B cell (primary cell): ENCODE measurements around the gene CFAP77. TPM values are rescaled to one million over a fixed set of nuclear protein-coding genes. Genes with fewer than 3 reads are reported as not detected.

Experiments
- ATAC-seq: fragments of 200-7000 bp; cut with Tn5 transposase; one replicate; pipeline ENCODE4 v1.10.0; 2021; ENCODE audit warnings: low read depth, mild to moderate bottlenecking, moderate number of reproducible peaks, moderate library complexity
- CTCF ChIA-PET: fragments of 350-600 bp; sonication (Branson Sonifier 250); formaldehyde crosslinking; loops from one replicate; lab custom pipeline; 2021; ENCODE audit warnings: antibody characterized with exemption, inconsistent platforms; lab: Charles Lee
- POLR2A ChIA-PET: fragments of 350-600 bp; sonication (Branson Sonifier 250); formaldehyde crosslinking; loops from one replicate; lab custom pipeline; 2021; ENCODE audit warnings: antibody characterized with exemption; lab: Charles Lee
- DNase-seq: peaks from one replicate; pipeline ENCODE4 v3.0.0; 2013
- H2AFZ ChIP-seq: 2 replicates; pipeline ENCODE4 v1.6.1; 2012; ENCODE audit warnings: mild to moderate bottlenecking, low read depth, low read length; ENCODE audit not compliant: insufficient read depth, poor library complexity, severe bottlenecking
- H3K27ac ChIP-seq, 2 donors: 1 replicate in 1 of 2; 2 replicates in 1 of 2; pipeline ENCODE4 v1.5.1; 2012 to 2013; ENCODE audit warnings: low read length in 2 of 2, mild to moderate bottlenecking in 2 of 2, moderate library complexity in 1 of 2
- H3K27me3 ChIP-seq, 4 experiments: fragments of 200-600 bp in 1 of 4; sonication (generic) in 1 of 4; replicated peaks in 1 of 4; 1 replicate in 2 of 4; 2 replicates in 2 of 4; pipeline versions ENCODE4 v1.6.1 to v1.7.0; 2013 to 2016; ENCODE audit warnings: low read length in 3 of 4, mild to moderate bottlenecking in 2 of 4, mixed read lengths in 1 of 4, moderate library complexity in 1 of 4; ENCODE audit not compliant: insufficient read depth in 4 of 4, control insufficient read depth in 3 of 4; ENCODE audit errors: control extremely low read depth in 1 of 4
- H3K36me3 ChIP-seq, 2 experiments: replicated peaks in 1 of 2; 1 replicate in 1 of 2; 2 replicates in 1 of 2; pipeline versions ENCODE4 v1.6.1 to v1.7.1; 2013; ENCODE audit warnings: low read length in 1 of 2; ENCODE audit not compliant: insufficient read depth in 2 of 2, control insufficient read depth in 1 of 2; ENCODE audit errors: control extremely low read depth in 1 of 2, extremely low read depth in 1 of 2
- H3K4me1 ChIP-seq, 2 donors: fragments of 200-600 bp in 1 of 2; sonication (generic) in 1 of 2; 1 replicate in 1 of 2; 2 replicates in 1 of 2; pipeline versions ENCODE4 v1.5.1 to v1.6.1; 2013 to 2017; ENCODE audit warnings: low read length in 2 of 2; ENCODE audit not compliant: control insufficient read depth in 2 of 2, insufficient read depth in 2 of 2
- H3K4me2 ChIP-seq: replicated peaks from 2 replicates; pipeline ENCODE3; 2012; ENCODE audit warnings: mild to moderate bottlenecking, low read depth, low read length; ENCODE audit not compliant: poor library complexity, severe bottlenecking
- H3K4me3 ChIP-seq, 5 experiments: fragments of 200-600 bp in 1 of 5; sonication (generic) in 1 of 5; 1 replicate in 3 of 5; 2 replicates in 2 of 5; pipeline versions ENCODE4 v1.5.1 to v1.7.0; 2011 to 2016; ENCODE audit warnings: low read length in 4 of 5, mild to moderate bottlenecking in 4 of 5, low read depth in 2 of 5, control low read depth in 1 of 5, moderate library complexity in 1 of 5; ENCODE audit not compliant: insufficient read depth in 1 of 5; ENCODE audit errors: control extremely low read depth in 1 of 5, extremely low read depth in 1 of 5
- H3K79me2 ChIP-seq: fragments of 200-600 bp; sonication (generic); one replicate; pipeline ENCODE4 v1.6.0; 2016; ENCODE audit warnings: low read length; ENCODE audit not compliant: control insufficient read depth, insufficient read depth
- H3K9ac ChIP-seq: fragments of 200-600 bp; sonication (generic); 2 replicates; pipeline ENCODE4 v1.6.1; 2017; ENCODE audit warnings: mild to moderate bottlenecking, low read length, moderate library complexity
- H3K9me3 ChIP-seq, 3 donors: one replicate each; pipeline versions ENCODE4 v1.6.1 to v1.7.1; 2013; ENCODE audit warnings: low read length in 2 of 3; ENCODE audit not compliant: control insufficient read depth in 2 of 3, insufficient read depth in 1 of 3; ENCODE audit errors: control extremely low read depth in 1 of 3
- H4K20me1 ChIP-seq: 2 replicates; pipeline ENCODE4 v1.6.0; 2012; ENCODE audit warnings: mild to moderate bottlenecking, low read length; ENCODE audit not compliant: insufficient read depth, control insufficient read depth, poor library complexity, severe bottlenecking
- H3K27ac Mint-ChIP-seq: one replicate; pipeline ENCODE4 v1.8.0; 2021; ENCODE audit warnings: mixed read lengths
- H3K27me3 Mint-ChIP-seq: one replicate; pipeline ENCODE4 v1.8.0; 2021; ENCODE audit warnings: mixed read lengths
- H3K4me1 Mint-ChIP-seq: one replicate; pipeline ENCODE4 v1.8.0; 2021; ENCODE audit warnings: mixed read lengths
- H3K4me3 Mint-ChIP-seq: one replicate; pipeline ENCODE4 v1.8.0; 2021; ENCODE audit warnings: mixed read lengths
- H3K9me3 Mint-ChIP-seq: one replicate; pipeline ENCODE4 v1.8.0; 2022; ENCODE audit warnings: mixed read lengths; ENCODE audit not compliant: insufficient read depth
- CTCF ChIP-seq: fragments of 200-600 bp; IDR thresholded peaks from one replicate; pipeline ENCODE4 v1.8.0; 2022; ENCODE audit warnings: antibody characterized with exemption, mild to moderate bottlenecking
- EZH2 ChIP-seq: IDR thresholded peaks from 2 replicates; pipeline ENCODE4 v1.6.1; 2012; ENCODE audit warnings: borderline replicate concordance, low read depth, mild to moderate bottlenecking, moderate library complexity, low read length; ENCODE audit not compliant: insufficient read depth, poor library complexity, severe bottlenecking
- WGBS: methylation state at CpG from one replicate; pipeline ENCODE4 v1.1.5; 2013; ENCODE audit warnings: missing lambda C conversion rate; ENCODE audit not compliant: insufficient coverage; 5-methylcytosine and 5-hydroxymethylcytosine counted together
- intact Hi-C: fragments of 100-400 bp; cut with micrococcal nuclease; formaldehyde crosslinking; loops from one replicate; pipeline ENCODE4 v1.10.0; 2022
- polyA plus RNA-seq: library from polyadenylated mRNA; depleted of rRNA; stranded (reverse); fragments of >200 nt; gene quantifications from 2 replicates; pipeline ENCODE4 v1.2.3, GENCODE V29; 2012
- total RNA-seq, 2 donors: library from RNA; stranded (reverse); fragments of 120-200 nt in 1 of 2; gene quantifications; 1 replicate in 1 of 2; 2 replicates in 1 of 2; pipeline versions ENCODE4 v1.2.3 to v1.2.4, GENCODE V29; 2013 to 2022

The CFAP77 gene
- total and polyA plus RNA-seq, 2 donors (not counting 1 experiment from before 2014, with no cell fraction given) = not detected

- Histone ChIP-seq H3K4me1 (no peaks in the 10 kb centered on the region), H3K9me3 (peaks cover 0 to 12% (median 4%) of the 10 kb centered on the region in 3 donors), H3K9ac (no peak overlapping the region), H3K4me2 (no peak overlapping the region), H3K27me3 (peaks cover 0 to 5% (median 0%) of the 10 kb centered on the region in 4 experiments), H3K79me2 (no peaks in the 10 kb centered on the region), H2AFZ (no peak overlapping the region), H3K27ac (no peak overlapping the region), H3K4me3 (no peak overlapping the region), H3K36me3 (no peaks in the 10 kb centered on the region), H4K20me1 (no peaks in the 10 kb centered on the region)
- H3K9me3 Mint-ChIP-seq = peaks cover 5% of the 10 kb centered on the region
- POLR2A ChIA-PET = no interaction called here
- no peaks in the 10 kb centered on the region for H3K4me1 Mint-ChIP-seq
- intact Hi-C loops = no loop called here
- no peak for TF ChIP-seq EZH2
- no peak for TF ChIP-seq CTCF
- CTCF ChIA-PET = no interaction called here
- WGBS = 85% methylated on average over 8 of the region's 8 CpGs
- H3K4me3 Mint-ChIP-seq = no peak overlapping the region
- peaks cover 12% of the 10 kb centered on the region for H3K27me3 Mint-ChIP-seq
- DNase-seq = no peak
- H3K27ac Mint-ChIP-seq = no peak overlapping the region
- no peak for ATAC-seq
These were observed 128.1 kb downstream of the CFAP77 start for GRCh38 chr9:132538071-132538470.

GRCh38 chr9:132539096-132539495 is 129.1 kb downstream of the CFAP77 start:
- Histone ChIP-seq H3K36me3 (no peaks in the 10 kb centered on the region), H2AFZ (no peak overlapping the region), H3K9me3 (peaks cover 0 to 12% (median 4%) of the 10 kb centered on the region in 3 donors), H3K4me2 (no peak overlapping the region), H3K9ac (no peak overlapping the region), H3K4me1 (no peaks in the 10 kb centered on the region), H4K20me1 (no peaks in the 10 kb centered on the region), H3K27ac (no peak overlapping the region), H3K79me2 (no peaks in the 10 kb centered on the region), H3K4me3 (no peak overlapping the region), H3K27me3 (peaks cover 0 to 4% (median 0%) of the 10 kb centered on the region in 4 experiments)
- Mint-ChIP-seq H3K4me1 (no peaks in the 10 kb centered on the region), H3K4me3 (no peak overlapping the region), H3K27me3 (peaks cover 15% of the 10 kb centered on the region), H3K9me3 (peaks cover 5% of the 10 kb centered on the region), H3K27ac (no peak overlapping the region)
- ChIA-PET POLR2A (no interaction called here), CTCF (no interaction called here)
- 88% methylated on average over 7 of the region's 7 CpGs for WGBS
- ATAC-seq (no peak), DNase-seq (no peak)
- no peak for TF ChIP-seq CTCF
- no peak for TF ChIP-seq EZH2
- intact Hi-C loops = no loop called here
